Left lobe of liver (tissue), 1 donor: ENCODE results near the gene LNPEP. TPM values are rescaled to one million over a fixed set of nuclear protein-coding genes. Genes with fewer than 3 reads are reported as not detected.

ENCODE experiments used
- total RNA-seq: library from RNA; stranded (reverse); gene quantifications from one replicate; pipeline ENCODE4 v1.2.1, GENCODE V29; 2021
- donor health status: DM: no; HTN: yes; CAD: no.

LNPEP gene
- total RNA-seq, 1 donor from 2014 or later: 8.4 TPM

Other genes starting within 250 kb of the LNPEP start
- 33.5 TPM for gene ERAP1, start 128.1 kb upstream of the LNPEP start, total RNA-seq
- gene ERAP2, start 59.6 kb upstream of the LNPEP start, total RNA-seq: 7.1 TPM
- gene LIX1, start 206.5 kb downstream of the LNPEP start, total RNA-seq: not detected
- 8.8 TPM for gene RIOK2, start 247.2 kb downstream of the LNPEP start, total RNA-seq